Stimulated activated CD8-positive, alpha-beta memory T cell treated with anti-CD3 and anti-CD28 coated beads, Interleukin-4, amount 100 ng/mL, for 1 hour (primary cell): ENCODE results near the gene JARID2.

Experiments used
- DNase-seq, 2 donors: peaks; one replicate each; pipeline ENCODE4 v3.0.0-alpha.2; 2020; ENCODE audit warnings: low read depth in 2 of 2, low spot score in 1 of 2

The JARID2 gene

GRCh38 chr6:15434823-15435380 lies 189.0 kb downstream of the JARID2 start:
- no peak for DNase-seq

GRCh38 chr6:15435468-15435867 lies 189.6 kb downstream of the JARID2 start:
- DNase-seq: no peak

- DNase-seq: no peak
These were observed 190.6 kb downstream of the JARID2 start for GRCh38 chr6:15436451-15436850.

DNA sequence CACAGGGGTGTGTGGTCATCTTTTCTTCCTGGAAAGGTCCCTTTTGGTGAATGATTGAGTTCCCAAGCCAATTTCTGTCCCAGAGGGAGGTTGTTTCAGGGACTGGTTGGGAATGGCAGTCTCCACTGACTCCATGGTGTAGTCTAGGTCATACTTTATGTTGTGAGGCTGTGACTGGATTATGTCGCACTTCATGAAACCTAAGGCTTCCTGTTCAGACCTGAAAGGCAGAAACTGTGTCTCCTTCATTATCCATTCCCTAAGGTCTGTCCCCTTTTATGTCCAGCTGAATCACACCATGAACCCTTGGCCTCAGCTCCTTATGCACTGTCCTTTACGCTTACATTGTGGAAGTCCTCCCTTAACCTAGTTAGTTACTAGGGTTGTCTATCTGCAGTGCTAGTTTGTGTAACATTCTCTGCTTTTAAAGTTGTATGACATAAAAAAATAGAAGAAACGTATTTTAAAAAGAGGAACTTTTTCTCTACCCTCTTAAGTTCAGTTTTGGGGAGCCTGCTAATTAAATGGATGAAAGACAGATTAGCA lies 191.3 kb downstream of the JARID2 start:
- no peak for DNase-seq

- no peak for DNase-seq
These were observed 193.6 kb downstream of the JARID2 start for GRCh38 chr6:15439410-15440025.

DNA sequence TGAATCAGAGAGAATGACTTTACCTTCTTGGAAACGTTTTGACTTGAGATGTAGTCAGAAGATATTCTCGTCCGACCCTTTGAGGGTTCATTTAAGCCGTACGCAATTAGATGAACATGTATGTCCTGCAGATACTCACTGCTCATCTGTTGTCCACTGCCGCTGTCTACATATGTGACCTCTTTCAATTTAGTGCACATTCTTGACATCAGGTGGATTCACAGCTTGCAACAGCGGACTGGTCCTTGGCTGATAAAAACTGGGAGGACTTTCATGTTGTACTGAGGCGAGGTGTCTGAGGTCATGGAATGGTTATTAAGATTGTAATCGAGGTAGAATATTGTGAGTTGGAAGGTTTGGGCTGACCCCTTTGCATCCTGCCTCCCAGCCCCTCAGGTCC lies 194.2 kb downstream of the JARID2 start:
- DNase-seq: no peak

- no peak for DNase-seq
These were observed 195.5 kb downstream of the JARID2 start for GRCh38 chr6:15441215-15441868.

- no peak for DNase-seq
These were observed 196.1 kb downstream of the JARID2 start for GRCh38 chr6:15441981-15442380.

- no peak for DNase-seq
These were observed 196.6 kb downstream of the JARID2 start for GRCh38 chr6:15442467-15442866.

DNA sequence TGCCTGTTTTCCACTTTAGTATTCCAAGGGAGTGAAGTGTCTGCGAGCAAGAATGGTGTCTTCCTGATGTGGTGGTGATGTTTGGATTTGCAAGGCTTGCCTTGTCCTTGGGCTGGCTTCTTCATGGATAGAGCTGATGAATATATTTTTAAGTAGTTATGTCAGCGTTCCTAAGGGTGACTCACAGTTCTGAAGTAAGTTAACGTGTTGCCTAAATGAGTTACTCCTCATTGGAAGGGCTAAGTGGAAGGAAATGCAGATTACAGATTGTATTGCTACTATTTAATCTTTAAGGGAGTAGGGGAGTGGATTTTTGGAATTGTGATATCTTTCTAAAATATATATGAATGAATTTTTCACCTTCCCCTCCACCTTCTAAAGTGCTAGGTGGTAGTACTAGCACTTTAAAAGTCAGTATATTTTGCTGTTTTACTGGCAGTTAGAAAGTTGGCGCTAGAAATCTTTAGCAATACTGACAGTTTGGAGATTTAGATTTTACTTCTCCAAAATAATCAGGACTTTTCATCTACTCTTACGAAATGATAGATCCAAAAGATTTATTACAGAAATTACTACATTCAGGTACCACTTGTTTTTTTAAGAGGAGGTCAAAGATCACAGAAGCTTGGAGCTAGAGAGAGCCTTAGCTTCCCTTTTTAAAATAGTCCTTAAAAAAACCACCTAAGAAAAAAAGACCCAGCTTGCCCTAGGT lies 197.4 kb downstream of the JARID2 start:
- no peak for DNase-seq

DNA sequence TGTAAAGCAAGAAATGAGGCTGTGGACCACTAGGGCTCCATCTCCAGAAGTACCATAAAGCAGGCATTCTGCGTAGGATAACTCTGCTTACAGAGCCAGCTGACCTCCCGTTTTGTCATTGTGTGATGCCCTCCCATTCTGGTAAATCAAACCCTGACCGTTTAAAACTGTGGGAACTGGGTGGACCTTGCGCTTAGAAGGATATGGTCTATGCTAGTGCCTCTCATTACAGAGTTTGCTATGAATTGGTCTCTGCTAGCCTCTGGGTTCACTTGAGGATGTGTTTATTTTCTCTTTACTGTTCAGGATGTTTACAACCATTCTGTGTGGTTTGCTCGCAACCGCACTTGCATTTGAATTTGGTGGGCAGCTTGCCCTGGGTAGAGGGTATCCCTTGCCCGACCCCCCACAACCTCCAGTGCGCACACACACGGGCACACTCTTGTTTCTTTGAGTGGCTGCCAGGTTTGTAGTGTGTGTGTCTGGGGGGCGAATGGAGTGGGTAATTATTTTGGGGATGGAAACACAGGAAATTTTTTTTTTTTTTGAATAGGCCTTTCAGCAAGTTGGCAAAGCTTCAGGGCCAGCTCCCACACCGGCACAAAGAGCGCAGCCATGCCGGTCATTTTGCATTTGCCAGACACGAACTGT lies 198.3 kb downstream of the JARID2 start:
- DNase-seq: no peak

DNA sequence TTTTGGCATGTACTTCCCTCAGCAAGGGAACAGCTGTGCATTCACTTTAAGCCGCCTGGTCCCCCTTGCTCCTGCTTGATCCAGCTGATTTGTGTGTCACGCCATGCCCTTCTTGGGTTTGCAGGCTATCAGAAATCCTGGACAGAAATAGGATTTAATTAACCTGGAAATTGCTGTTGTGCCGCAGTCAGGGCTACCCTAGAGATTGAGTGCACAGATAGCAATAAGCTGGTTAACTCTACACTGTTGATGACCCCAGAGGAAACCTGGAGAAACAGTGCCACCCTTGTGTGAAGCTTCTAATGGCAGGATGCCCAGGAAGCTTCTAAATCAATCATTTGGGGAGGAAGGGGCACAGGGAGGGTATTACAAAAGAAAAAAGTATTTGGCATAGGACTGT lies 199.0 kb downstream of the JARID2 start:
- no peak for DNase-seq

DNA sequence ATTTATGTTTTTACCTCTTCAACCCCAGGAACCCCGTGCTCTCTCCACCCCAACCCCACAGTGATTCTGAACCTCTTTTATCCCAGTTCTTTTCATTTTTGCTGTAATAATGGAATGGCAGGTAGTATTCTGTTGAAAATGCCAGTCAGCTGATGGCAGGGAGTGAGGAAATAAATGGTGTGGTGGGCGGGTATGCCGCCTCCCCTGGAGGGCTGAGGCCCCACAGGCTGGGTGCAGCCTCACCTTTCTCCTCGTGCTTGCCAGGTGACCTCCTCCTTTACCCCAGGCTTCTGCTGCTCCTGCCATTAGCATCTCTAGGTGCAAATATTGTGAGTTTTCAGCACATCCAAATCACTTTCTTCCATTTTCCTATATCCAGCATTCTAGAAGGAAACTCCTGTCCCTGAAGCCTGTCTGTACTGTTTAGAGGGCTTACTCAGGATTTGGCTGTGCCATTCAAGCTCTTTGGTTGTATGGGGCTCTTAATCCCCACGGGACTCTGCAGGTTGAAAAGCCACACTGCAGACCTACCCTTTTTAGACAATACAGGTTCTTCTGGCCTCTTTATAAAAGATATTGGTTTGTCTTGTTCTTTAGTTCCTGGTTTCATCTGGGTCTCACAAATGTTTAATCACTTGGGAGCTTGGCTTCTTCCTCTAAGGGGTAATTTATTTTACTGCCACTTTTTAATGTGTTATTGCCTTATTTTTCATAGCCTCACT lies 201.8 kb downstream of the JARID2 start:
- DNase-seq: no peak

- no peak for DNase-seq
These were observed 203.1 kb downstream of the JARID2 start for GRCh38 chr6:15449011-15449410.

DNA sequence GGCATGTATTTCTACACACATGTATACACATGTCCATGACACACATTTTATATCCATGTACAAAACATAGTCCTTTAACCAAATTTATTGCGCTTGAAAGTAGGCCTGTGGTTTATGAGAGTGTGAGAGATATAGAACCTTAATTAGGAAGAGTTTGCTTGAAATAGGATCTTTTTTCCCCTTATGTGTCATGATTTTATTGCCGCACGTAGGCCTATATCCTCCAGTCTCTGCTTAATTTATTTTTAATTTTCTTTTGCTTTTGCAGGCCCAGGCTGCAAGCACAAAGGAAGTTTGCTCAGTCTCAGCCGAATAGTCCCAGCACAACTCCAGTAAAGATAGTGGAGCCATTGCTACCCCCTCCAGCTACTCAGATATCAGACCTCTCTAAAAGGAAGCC lies 205.9 kb downstream of the JARID2 start:
- no peak for DNase-seq

DNA sequence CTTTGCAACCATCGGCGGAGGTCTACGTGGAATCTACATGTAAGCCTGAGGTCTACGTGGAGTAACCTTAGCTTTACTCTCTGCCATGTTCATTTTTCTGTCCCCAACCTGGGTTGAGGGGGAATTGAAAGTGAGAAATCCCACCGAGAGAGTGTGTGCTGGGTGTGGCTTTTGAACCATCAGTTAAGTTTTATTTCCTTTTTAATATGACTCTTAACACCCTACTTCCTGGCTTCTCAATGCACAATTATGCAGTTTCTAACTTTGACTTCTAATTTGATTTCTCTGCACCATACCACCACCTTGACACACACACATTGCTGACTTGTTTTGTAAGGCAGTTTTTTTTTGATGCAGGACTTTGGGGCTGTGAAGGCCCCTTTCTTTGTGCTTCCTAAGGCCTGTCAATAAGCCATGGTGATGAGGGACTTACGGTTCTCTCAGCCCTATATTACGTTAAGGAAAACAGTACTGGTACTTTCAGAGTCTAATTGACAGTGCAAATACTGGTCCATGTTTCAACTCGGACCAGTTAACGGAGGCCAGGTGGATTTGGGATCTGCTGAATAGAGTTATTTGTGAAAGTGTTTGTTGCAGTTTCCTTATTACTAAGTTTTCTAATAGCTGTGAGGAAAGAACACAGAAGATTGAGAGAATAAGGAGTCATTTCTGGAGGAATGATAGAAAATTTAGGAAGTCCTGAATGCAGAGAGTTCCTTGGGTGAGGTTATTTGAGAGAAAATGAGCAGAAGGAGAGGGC lies 206.5 kb downstream of the JARID2 start:
- no peak for DNase-seq

DNA sequence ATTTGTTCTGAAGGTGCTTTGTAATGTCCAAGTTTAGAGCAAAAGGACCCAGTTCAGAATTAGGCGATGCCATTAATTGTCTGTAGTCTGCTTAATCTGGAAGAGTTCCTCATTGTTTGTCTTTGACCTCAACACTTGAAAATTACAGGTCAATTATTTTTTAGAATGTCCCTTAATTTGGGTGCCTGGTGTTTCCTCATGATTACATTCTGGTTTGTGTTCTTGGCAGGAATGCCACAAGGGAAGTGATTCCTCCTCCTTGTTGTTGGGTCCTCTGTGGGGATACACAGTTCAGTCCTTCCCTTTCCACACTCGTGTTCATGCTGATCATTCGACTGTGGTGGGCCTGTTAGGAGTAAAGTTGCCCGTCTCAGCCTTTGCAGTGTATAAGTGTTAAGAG lies 207.3 kb downstream of the JARID2 start:
- no peak for DNase-seq

- no peak for DNase-seq
These were observed 207.8 kb downstream of the JARID2 start for GRCh38 chr6:15453622-15454021.

DNA sequence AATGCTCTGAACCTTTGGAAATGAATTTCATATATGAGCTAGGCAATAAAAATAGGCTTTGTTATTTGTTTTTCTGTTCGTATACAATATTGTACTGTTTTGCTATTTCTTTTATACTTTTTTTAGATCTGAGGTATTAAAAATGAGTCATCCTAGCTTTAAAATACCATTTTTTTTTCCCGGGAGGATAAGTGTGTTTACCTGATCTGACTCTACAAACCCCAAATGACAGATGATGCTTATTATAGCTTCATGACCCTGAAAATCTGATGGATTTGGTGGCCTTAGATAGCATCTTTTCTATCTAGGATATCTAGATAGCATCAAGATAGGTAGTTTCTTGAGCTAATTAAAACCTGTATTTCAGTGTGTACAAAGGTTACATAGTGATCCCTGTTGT lies 210.6 kb downstream of the JARID2 start:
- no peak for DNase-seq

- no peak for DNase-seq
These were observed 211.3 kb downstream of the JARID2 start for GRCh38 chr6:15457121-15457650.
